GM19467 (cell line): ENCODE measurements around the gene SMG6.
"Not testable (repeated sequence)": the region's sequence is repeated elsewhere in the genome, so short reads cannot be mapped to it uniquely, and the experiment has no call there.

Experiments
- ATAC-seq: cut with Tn5 transposase; IDR thresholded peaks from one replicate; pipeline ENCODE4 v1.9.1; 2021; ENCODE audit warnings: mild to moderate bottlenecking, moderate library complexity; ENCODE audit not compliant: unreplicated experiment

The SMG6 gene

DNA sequence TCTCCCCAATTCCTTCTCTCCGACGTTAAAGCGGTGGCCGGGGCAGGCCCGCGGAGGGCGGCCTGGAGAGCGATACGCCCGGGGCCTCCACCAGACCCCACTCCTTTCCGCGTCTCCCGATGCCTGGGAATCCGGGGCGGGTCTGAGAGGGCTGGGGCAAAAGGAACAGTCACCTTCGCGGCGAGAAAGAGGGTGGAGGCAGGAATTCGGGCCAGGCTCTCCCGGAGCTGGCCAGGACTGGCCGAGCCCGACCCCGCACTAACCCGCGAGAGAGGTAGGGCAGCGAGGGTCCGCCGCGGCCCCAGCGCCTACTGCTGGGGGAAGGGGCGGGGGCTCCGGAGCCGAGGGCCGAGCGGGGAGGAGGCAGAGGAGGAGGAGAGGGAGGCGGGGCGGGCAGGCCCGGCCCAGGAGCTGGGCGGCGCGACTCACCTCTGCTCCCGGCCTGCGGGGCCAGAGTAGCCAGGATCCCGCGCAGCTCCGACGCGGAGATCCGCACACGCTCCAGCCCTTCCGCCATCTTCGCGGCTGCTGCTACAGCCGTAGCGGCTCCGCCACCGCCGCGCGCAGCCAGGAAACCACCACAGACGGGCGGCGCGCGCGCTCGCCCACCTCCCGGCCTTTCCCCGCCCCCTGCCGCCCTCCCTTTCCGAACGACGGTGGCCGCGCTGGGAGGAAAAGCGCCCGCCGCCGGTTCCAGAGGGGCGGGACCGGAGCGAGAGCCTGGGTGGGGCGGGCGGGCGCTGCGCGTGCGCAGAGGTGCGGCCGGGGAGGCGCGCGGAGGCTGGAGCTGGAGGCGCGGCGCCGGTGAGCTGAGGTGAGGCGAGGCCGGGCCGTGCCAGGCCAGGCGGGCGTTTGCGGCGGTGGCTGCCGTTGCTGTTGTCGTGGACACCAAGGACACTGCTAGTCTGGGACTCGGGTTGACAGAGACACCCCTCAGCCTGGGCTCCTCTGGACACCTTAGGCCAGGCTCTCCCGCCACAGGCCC lies at the start of gene SMG6, which contains the start of gene SRR:
Gene SMG6 (minus strand): TSS at position 582 of the 985 bp plus-strand sequence. CDS start 65 bp downstream, at position 517.
Gene SRR (plus strand): TSS at position 747 of the 985 bp plus-strand sequence. CDS start 11,611 bp downstream, outside the sequence.
- peak; percentile 74 for ATAC-seq

- ATAC-seq: no peak
These were observed 47.7 kb upstream of the SMG6 start for GRCh38 chr17:2351269-2351668.

DNA sequence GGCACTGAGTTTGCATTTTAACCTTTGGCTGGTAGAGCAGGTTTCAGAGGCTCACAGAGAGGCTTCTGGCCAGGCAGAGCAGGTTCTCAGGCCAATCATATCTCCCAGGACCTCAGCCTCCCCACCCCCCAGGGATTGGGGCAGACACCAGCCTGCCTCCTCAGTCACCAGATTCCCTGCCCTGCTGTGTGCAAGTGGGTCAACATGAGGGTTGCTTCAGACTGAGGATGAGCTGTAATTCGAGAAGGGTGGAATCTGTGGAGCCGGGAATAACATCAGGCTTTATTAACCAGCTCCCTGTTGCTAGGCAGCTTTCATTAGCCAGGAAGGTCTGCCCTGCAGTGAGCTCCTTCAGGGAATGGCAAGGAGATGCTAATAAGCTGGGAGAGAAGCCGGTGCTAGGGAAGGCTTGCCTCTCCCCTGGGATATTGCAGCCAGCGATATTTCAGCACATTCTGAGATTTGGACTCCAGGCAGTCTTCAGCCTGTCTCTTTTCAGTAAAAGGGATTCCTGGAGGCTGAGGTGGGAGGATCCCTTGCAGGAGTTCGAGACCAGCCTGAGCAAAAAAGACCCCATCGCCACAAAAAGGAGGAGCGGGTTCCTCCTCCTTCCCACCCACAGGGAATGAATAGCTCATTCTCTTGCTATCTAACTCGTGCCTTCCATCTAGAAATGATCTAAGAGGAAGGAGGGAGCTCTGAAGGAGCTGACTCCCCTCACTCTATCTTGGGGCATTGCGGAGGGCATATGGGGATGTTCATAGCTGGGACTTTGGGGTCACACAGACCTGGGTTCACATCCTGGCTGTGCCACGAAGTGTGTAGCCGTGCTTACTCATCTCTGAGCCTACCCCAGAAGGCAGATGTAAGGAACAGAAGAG lies 44.5 kb upstream of the SMG6 start:
- ATAC-seq: no peak

- no peak for ATAC-seq
These were observed 42.9 kb upstream of the SMG6 start for GRCh38 chr17:2346475-2346874.

- ATAC-seq: no peak
These were observed 40.9 kb upstream of the SMG6 start for GRCh38 chr17:2344528-2344927.

- ATAC-seq: no peak
These were observed 39.8 kb upstream of the SMG6 start for GRCh38 chr17:2343421-2343820.

DNA sequence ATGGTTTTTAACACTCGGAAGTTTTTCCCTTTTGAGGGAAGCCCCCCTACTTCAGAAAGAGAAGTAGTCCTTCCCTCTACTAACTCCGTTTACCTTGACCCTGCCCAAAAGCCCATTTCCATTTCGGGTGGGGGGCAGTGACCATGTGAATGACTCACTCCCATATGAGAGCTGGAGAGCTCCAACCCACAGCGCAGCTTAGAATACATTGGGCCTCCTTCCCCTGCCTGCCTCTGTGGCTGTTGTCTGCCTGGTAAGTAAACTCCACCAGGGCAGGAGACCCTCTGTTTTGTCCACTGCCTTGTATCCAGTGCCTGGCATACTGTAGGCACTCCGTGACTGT lies 34.7 kb upstream of the SMG6 start:
- no peak for ATAC-seq

- no peak for ATAC-seq
These were observed 34.1 kb upstream of the SMG6 start for GRCh38 chr17:2337544-2338314.

- no peak for ATAC-seq
These were observed 33.4 kb upstream of the SMG6 start, which contains the start of gene SGSM2 for GRCh38 chr17:2336852-2337543. Gene SGSM2 (plus strand): TSS chr17:2337501. CDS start chr17:2337689, 188 bp downstream.

- ATAC-seq: peak; percentile 93
These were observed 32.7 kb upstream of the SMG6 start, which contains the start of gene TSR1 for GRCh38 chr17:2336215-2336851. Gene TSR1 (minus strand): TSS chr17:2336457. CDS start chr17:2336427, 30 bp downstream.

GRCh38 chr17:2335726-2336214 lies 32.2 kb upstream of the SMG6 start:
- no peak for ATAC-seq

- no peak for ATAC-seq
These were observed 27.7 kb upstream of the SMG6 start for GRCh38 chr17:2331303-2331702.

DNA sequence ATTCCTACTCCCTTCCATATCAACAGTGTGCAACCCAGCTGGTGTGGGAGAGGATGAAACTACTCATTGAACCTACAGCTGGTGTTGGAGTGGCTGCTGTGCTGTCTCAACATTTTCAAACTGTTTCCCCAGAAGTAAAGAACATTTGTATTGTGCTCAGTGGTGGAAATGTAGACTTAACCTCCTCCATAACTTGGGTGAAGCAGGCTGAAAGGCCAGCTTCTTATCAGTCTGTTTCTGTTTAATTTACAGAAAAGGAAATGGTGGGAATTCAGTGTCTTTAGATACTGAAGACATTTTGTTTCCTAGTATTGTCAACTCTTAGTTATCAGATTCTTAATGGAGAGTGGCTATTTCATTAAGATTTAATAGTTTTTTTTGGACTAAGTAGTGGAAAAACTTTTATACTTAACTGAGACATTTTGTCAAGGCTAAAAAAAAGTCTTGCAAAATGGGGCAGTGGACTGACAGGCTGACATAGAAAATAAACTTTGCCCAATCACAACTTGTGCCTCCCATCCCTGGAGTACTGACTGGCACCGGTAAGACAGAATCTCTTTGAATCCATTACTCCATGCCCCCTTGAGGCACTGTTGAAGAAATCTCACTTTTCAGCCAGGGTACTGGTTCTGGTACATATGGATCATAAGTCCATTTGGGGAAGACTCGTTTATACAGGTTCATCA lies 20.2 kb upstream of the SMG6 start:
- no peak for ATAC-seq

DNA sequence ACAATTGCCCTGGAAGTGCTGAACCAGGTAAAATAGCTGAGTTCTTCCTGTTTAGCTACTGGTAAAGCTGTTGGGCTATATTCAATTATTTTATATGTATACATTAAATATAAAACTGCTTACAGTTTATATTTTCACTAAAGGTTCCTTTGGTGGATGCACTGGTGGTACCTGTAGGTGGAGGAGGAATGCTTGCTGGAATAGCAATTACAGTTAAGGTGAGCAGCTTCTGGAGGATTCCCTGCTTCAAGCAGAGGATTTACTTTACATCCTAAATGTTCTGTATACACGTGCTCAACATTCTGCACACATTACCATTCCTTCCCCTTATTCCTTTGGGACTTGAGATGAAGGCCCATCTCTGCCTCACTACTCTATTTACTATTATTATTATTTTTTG lies 17.8 kb upstream of the SMG6 start:
- ATAC-seq: no peak

- no peak for ATAC-seq
These were observed 15.5 kb upstream of the SMG6 start for GRCh38 chr17:2319051-2319450.

DNA sequence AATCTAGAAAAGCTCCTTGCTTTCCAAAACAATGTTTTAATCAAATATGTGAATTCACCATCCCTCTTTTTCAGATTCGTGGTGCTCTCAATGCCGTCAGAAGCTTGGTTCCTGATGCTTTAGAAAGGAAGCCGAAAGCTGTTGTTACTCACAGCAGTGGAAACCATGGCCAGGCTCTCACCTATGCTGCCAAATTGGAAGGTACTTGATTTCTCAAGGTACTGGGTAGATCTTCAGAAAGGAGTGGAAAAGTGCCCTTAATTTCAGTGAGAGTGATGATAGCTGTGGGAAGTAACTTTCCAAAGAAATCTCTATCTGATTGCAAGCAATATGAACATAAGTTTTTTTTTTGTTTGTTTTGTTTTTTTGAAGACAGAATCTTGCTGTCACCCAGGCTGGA lies 14.2 kb upstream of the SMG6 start:
- no peak for ATAC-seq

DNA sequence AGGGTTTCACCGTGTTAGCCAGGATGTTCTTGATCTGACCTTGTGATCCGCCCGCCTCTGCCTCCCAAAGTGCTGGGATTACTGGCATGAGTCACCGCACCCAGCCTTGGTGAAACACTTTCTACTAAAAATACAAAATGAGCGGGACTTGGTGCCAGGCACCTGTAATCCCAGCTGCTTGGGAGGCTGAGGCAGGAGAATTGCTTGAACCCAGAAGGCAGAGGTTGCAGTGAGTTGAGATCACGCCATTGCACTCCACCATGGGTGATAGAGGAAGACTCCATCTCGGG lies 13.3 kb upstream of the SMG6 start:
- not testable (repeated sequence) for ATAC-seq

- no peak for ATAC-seq
These were observed 9.2 kb upstream of the SMG6 start for GRCh38 chr17:2312736-2313135.
